ENCODE measurements around the gene MRAP2.
"Not testable (repeated sequence)": the region's sequence is repeated elsewhere in the genome, so short reads cannot be mapped to it uniquely, and the experiment has no call there.

The MRAP2 gene

DNA sequence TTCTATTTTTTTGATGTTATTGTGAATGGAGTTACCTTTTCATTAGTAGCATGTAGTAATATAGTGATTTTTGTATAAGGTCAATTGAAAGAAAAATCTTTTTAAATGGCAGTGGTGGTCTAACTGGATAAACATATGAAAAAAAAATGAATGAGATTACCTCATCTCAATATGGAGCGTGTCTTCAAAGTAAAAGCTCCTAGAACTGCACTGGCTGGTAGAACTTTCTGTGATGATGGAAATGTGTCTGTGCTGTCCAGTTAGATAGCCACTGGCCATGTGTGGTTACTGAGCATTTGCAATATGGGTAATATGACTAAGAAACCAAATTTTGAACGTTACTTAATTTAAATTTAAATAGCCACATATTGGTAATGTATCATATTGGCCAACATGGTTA is 44.1 kb downstream of the MRAP2 start:
- no peak for DNase-seq (ENCODE audit: low spot score)

DNA sequence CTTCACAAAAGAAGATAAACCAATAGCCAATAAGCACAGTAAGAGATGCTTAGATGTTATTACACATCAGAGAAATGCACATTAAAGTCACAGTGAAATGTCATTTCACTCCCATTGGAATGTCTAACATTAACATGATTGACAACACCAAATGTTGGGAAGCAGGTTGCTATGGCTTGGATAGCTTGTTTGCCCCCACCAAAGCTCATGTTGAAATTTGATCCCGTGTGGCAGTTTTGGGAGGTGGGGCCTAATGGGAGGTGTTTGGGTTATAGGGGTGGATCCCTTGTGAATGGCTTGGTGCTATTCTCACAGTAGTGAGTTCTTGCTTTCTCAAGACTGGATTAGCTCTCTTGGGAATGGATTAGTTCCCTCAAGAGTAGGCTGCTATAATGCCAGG is 44.8 kb downstream of the MRAP2 start:
- no peak for DNase-seq (ENCODE audit: low spot score)

DNA sequence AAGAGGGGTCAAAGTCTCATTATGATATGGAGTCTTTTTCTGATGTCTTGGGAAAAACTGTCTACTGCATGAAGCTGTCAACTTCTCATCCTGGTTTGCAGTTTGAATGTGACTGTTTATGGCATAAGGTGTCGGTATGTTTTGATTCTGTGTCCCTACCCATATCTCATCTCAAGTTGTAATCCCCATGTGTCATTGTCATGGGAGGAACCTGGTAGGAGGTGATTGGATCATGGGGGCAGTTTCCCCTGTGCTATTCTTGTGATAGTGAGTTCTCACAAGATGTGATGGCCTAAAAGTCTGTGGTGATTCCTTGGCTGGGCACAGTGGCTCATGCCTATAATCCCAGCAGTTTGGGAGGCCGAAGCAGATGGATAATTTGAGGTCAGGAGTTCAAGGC is 47.6 kb downstream of the MRAP2 start:
- DNase-seq (ENCODE audit: low spot score) = no peak

DNA sequence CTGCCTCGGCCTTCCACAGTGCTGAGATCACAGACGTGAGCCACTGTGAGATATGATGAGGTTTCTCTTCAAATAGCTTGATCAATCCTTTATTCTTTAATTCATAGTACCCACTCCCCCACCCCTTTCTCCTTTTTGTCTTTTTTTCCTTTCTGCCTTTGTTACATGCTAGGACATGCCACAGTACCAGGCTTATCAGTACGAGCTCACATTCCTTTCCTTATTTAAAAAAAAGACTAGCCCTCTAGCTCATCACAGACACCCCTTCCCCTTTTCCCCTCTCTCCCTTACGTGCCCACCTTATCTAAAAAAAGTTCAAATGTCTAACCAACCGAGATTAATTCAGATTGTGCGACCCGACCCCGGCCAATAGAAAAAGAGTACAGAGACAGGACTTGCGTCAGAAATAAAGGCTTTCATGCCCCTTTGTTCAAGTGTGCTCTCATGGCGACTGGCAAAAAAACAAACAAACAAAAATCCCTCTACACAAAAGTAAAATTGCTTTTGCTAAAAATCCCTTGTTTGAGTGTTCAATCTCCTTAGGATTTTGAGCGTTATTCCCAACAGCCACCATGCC is 49.2 kb downstream of the MRAP2 start:
- no peak for DNase-seq (ENCODE audit: low spot score)

DNA sequence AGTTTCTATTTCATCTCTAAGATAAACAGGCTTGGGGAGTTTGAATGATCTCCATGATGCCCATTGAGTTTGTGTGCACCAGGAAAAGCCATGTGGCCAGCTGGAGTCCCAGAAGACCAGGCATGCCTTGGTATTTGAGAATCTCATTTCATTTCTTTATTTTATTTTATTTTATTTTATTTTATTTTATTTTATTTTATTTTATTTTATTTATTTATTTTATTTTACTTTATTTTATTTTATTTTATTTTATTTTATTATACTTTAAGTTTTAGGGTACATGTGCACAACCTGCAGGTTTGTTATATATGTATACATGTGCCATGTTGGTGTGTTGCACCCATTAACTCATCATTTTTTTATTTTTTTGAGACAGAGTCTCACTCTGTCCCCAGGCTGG is 51.1 kb downstream of the MRAP2 start:
- DNase-seq (ENCODE audit: low spot score) = not testable (repeated sequence)

DNA sequence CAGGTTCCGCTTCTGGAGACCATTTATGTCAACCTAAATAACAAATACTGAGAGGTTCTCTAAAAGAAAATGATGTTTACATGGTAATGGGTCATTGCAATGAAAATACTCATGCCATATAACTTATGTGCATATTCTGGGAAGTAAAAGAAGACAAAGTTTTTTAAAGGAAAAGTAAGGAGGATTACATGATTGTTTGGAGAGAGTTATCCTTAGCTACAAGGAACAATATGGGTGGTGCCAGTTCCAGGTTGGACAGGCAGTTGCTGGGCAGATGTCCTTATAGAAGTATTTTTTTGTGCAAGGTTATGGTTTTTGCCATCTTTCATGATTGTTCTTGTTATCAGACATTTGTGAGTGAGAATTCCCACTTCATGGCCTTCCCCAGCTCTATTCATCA is 52.5 kb downstream of the MRAP2 start:
- no peak for DNase-seq (ENCODE audit: low spot score)

DNA sequence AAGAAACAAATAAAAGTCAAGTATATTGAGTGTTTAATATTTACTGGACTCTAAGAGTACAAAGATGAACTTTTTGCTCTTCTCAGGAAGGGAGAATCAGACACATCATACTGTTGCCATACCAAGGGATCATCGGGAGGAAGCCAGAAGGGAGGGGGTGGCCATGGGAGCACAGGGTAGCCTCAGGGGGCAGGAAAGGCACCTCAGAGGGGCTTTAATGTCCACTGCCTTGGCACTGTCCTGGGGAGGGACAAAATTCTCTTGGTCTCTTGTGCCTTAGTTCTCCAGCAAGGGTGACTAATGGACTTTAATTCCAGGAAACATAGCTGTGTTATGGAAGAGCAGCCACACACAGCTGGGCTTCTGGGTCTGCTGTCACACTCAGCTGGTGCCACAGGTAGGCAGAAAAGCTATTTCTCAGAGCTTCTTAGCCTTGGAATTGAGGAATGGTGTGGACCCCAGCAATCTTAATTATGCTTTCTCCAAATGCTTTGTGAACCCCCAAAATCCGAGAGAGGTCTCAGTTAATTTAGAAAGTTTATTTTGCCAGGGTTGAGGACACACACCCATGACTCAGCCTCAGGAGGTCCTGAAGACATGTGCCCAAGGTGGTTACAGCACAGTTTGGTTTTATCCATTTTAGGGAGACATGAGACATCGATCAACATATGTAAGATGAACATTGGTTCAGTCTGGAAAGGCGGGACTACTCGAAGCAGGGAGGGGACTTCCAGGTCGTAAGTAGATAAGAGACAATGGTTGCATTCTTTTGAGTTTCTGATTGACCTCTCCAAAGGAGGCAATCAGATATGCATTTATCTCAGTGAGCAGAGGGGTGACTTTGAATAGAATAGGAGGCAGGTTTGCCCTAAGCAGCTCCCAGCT is 53.2 kb downstream of the MRAP2 start:
- DNase-seq (ENCODE audit: low spot score) = no peak

DNA sequence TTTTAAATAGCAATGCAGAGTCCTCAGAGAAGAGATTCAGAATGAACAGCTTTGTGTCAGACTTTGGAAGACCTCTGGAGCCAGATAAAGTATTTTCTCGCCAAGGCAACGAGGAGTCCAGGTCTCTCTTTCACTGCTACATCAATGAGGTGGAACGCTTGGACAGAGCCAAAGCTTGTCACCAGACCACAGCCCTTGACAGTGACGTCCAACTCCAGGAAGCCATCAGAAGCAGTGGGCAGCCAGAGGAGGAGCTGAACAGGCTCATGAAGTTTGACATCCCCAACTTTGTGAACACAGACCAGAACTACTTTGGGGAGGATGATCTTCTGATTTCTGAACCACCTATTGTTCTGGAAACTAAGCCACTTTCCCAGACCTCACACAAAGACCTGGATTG is 55.5 kb downstream of the MRAP2 start:
- no peak for DNase-seq (ENCODE audit: low spot score)

DNA sequence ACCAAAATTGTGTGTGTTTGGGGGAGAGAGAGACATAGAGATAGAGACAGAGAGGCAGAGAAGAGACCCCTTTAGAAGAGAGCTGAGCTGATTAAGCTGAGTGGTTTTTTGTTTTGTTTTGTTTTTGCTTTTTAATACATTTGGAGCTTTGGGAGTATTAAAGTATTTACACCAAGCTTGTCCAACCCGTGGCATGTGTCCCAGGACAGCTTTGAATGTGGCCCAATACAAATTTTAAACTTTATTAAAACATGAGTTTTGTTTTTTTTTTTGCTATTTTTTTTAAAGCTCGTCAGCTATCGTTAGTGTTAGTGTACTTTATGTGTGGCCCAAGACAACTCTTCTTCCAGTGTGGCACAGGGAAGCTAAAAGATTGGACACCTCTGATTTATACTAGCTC is 56.0 kb downstream of the MRAP2 start:
- no peak for DNase-seq (ENCODE audit: low spot score)

DNA sequence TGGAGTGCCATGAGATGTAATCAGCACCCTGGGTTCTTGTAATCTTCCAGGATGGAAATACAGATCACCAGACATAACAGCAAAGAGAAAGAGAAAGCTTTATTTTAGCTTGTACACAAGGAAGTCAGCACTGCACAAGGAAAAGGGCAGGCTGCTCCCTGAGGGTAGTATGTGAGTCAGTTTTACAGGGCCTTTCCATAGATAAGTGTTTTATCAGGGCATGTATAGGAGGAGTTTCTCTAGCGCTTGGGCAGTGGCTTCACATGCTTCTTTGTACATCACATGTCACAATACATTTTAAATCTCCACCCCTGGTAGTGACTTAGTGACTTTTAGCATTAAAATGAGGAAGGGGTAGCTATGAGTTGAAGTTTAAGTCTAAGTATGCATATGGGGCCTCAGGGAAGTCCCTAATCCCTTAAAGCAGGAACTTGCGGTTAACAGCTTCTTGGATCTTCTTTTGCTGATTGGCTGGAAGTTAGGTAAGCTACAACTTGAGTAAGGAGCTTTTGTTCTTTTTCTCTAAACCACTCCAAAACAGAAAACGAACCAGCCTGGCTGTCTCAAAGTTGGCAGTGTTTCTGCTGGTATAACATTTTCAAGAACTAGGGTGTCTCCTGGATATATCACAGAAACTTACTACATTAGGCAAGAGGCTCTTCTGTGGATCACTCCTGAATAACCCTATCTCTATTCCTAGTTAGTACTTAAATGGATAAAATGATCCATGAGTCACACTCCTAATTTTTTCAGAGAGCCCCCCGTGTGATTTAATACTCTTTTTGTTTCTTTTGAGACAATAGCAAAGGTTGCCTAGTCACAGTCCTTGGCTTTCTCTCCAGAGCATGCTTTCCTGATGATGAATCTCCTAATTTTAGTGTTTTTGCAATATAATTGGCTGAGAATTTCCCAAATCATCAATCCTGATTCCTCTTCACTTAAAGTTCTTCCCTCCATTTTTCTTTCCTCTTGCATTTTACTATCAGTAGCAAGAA is 60.2 kb downstream of the MRAP2 start:
- no peak for DNase-seq (ENCODE audit: low spot score)

DNA sequence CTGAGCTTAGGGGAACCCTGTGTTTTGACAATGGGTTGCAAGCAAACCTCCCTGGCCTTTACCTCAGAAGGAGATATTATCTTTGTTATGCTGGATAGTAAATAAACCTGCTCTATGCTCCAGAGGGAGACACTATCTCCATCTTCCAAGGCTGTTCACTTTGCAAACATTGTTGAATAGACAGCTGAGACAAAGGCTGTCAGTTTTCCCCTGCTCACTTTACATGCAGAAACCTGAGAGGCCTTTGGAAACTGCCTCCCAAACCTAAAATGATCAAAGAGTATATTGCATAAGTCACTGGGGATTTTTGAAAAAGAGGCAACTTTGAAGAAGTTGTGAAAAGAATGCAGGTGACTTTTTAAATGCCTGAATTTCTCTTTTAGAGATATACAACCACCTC is 61.6 kb downstream of the MRAP2 start:
- DNase-seq (ENCODE audit: low spot score) = no peak

DNA sequence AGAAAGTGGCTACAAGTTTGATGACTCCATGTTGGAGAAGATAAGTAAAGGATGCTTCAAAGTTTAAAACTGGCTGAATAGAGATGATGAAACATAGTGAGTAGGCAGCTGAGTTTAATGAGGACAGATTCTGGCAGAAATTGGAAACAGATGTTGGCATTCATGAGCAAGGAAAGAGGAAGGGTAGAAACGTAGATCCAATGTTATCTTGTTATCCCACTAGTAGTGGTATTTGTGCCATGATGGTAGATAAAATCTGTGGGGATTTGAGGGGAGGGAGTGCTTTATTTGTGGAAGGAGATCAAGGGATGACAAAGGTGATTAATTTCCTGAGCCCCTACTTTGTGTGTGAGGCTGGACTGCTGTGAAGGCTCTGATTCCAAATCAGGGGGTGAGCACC is 69.5 kb downstream of the MRAP2 start:
- no peak for DNase-seq (ENCODE audit: low spot score)

DNA sequence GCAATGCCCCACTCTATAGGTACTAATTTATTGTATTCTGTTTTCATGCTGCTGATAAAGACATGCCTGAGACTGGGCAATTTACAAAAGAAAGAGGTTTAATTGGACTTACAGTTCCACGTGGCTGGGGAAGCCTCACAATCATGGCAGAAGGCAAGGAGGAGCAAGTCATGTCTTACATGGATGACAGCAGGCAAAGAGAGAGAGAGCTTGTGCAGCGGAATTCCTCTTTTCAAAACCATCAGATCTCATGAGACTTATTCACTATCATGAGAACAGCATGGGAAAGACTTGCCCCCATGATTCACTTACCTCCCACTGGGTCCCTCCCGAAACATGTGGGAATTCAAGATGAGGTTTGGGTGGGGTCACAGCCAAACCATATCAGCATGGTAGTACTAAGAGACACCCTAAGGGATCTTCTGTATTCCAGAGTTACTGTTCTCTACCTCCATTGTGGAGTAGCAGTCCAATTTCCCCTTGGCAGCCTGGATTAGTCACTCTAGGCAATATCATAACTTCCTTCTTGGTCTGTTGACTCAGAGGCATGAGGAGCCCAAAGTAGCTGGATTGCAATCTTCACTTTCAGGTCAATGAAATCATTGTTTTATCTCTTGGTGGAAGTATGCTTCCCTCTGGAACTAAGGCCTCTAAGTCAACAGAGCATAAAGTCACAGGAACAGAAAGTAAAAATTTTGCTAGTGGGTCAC is 71.8 kb downstream of the MRAP2 start:
- not testable (repeated sequence) for DNase-seq (ENCODE audit: low spot score)

DNA sequence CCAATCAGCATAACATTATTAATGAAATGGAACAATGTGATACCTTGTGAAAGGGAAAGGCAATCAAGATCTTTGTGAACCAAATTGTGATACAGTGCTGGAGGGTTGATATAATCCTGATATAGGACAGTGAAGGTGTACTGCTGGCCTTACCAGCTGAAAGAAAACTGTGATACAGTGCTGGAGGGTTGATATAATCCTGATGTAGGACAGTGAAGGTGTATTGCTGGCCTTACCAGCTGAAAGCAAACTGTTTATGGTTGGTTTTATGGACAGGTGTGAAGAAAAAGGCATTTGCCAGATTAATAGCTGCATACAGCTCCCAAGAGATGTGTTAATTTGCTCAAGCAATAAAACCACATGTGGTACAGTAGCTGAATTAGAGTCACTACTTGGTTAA is 73.9 kb downstream of the MRAP2 start:
- DNase-seq (ENCODE audit: low spot score) = no peak

DNA sequence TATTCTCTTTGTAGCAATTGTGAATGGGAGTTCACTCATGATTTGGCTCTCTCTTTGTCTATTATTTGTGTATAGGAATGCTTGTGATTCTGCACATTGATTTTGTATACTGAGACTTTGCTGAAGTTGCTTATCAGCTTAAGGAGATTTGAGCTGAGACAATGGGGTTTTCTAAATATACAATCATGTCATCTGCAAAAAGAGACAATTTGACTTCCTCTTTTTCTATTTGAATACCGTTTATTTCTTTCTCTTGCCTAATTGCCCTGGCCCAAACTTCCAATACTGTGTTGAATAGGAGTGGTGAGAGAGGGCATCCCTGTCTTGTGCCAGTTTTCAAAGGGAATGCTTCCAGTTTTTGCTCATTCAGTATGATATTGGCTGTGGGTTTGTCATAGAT is 77.8 kb downstream of the MRAP2 start:
- not testable (repeated sequence) for DNase-seq (ENCODE audit: low spot score)

DNA sequence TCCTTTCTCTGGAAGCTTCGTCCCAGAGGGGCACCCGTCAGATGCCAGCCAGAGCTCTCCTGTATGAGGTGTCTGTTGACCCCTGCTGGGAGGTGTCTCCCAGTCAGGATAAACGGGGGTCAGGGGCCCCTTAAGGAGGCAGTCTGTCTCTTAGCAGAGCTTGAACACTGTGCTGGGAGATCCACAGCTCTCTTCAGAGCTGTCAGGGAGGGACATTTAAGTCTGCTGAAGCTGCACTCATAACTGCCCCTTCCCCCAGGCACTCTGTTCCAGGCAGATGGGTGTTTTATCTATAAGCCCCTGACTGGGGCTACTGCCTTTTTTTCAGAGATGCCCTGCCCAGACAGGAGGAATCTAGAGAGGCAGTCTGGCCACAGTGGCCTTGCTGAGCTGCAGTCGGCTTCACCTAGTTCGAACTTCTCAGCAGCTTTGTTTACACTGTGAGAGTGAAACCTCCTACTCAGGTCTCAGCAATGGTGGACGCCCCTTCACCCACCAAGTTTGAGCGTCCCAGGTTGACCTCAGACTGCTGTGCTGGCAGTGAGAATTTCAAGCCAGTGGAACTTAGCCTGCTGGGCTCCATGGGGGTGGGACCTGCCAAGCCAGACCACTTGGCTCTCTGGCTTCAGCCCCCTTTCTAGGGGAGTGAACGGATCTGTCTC is 81.5 kb downstream of the MRAP2 start:
- not testable (repeated sequence) for DNase-seq (ENCODE audit: low spot score)

DNA sequence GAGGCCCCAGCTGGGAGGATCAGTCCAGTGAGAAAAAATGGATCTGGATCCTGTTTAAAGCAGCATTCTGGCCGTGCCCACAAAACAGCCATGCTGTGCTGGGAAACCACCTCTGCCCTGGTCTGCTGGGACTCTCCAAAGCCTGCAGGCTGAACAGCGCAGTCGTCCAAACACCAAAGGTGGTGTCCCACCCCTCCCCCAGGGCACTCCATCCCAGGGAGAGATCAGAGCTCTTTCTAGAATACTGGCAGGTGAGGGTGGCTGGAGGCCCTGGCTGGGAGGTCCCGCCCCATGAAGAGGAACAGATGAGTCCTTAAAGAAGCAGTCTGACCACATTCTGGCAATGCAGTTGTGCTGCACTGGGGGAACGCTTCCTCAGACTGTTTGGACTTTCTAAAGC is 84.6 kb downstream of the MRAP2 start:
- no peak for DNase-seq (ENCODE audit: low spot score)

DNA sequence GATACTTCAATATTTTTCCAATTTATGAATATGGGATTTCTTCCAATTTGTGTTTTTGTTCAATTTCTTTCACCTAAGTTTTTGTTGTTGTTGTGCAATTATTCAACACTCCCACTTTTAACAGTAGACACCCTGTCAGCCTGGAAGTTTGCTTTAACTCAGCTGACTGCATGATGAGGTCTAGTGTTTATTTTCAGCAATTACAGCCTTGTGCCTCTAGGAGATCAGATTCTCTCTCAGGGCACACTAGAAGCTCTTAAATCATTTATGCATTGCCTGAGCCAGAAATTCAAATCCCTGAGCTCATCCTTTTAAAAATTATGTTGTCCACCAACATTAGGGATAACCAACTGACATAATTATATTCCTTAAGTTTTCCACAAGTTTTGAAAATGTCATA is 85.7 kb downstream of the MRAP2 start:
- no peak for DNase-seq (ENCODE audit: low spot score)

DNA sequence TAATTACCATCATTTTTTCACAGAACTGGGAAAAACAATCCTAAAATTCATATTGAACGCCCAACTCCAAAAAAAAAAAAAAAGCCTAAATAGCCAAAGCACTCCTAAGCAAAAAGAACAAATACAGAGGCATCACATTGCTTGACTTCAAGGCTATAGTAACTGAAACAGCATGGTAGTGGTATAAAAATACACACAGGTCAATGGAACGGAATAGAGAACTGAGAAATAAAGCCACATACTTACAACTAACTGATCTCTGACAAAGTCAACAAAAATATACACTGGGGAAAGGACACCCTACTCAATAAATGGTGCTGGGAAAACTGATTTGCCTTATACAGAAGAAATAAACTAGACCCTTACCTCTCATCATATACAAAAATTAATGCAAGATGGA is 89.6 kb downstream of the MRAP2 start:
- no peak for DNase-seq (ENCODE audit: low spot score)

DNA sequence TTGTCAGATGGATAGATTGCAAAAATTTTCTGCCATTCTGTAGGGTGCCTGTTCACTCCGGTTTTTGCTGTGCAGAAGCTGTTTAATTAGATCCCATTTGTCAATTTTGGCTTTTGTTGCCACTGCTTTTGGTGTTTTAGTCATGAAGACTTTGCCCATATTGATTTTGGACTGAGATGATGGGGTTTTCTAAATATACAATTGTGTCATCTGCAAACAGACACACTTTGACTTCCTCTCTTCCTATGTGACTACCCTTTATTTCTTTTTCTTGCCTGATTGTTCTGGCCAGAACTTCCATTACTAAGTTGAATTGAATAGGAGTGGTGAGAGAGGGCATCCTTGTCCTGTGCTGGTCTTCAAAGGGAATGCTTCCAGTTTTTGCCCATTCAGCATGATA is 96.0 kb downstream of the MRAP2 start:
- DNase-seq (ENCODE audit: low spot score) = not testable (repeated sequence)

DNA sequence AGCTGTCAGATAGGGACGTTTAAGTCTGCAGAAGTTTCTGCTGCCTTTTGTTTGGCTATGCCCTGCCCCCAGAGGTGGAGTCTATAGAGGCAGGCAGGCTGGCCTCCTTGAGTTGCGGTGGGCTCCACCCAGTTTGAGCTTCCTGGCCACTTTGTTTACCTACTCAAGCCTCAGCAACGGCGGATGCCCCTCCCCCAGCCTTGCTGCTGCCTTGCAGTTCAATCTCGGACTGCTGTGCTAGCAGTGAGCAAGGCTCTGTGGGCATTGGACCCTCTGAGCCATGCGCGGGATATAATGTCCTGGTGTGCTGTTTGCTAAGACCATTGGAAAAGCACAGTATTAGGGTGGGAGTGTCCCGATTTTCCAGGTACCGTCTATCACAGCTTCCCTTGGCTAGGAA is 99.8 kb downstream of the MRAP2 start:
- not testable (repeated sequence) for DNase-seq (ENCODE audit: low spot score)

All from CD4-positive, alpha-beta T cell treated with Interleukin-2 at 100 ng/mL for 4 hours (primary cell).